Measurements from ENCODE around the gene FAM161B.
"Not testable (repeated sequence)": the region's sequence is repeated elsewhere in the genome, so short reads cannot be mapped to it uniquely, and the experiment has no call there.

FAM161B gene

DNA sequence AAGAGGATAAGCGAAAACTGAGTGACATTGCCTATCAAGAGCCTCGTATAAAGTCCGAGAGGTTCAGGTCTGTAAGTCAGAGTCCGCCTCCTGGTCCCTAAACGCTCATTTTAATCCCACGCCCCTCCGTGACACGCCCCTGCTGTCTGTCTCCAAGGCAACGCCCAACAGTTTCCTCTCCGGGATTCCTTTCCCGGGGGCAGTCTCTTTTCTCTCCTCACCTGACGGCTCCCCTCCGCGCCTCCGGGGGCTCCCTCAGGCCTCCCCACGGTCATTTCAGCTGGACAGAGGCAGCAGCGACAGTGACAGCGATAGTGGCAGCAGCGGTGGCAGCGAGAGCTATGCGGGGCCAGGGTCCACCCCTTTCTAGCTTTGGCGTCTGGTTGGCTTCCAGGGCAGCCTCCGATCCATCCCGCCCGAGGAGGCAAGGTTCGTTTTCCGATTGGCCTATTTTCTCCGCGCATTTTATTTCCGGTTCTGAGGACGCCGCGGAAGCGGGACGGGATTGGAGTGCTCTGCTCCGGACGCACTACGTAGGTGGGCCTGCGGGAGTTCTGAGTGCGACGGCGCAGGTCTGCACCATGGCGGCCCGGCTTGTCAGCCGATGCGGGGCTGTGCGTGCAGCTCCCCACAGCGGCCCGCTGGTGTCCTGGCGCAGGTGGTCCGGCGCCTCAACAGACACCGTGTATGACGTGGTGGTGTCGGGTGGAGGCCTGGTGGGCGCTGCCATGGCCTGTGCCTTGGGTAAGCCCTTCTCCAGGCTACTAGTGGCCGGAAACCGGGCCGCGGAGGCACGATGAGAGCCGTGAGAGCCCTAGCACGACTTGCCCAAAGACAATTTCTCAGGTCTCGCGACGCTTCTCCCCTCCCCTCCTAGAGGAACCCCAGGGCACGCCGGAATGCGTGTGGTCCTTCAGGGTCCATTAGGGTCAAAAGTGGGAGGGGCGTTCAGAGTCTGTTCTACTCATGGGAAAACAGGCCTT is at the start of gene FAM161B, which contains the start of gene COQ6:
Gene FAM161B (minus strand): TSS at position 343 of the 983 bp plus-strand sequence. CDS start 68 bp downstream, at position 275.
Gene COQ6 (plus strand): TSS at position 551 of the 983 bp plus-strand sequence. CDS start 31 bp downstream, at position 582.
- H3K27ac Mint-ChIP-seq: peak within 1 kb of the TSS; percentile 87
- peak within 1 kb of the TSS; percentile 93 for H3K4me3 Mint-ChIP-seq
- H3K36me3 Mint-ChIP-seq (ENCODE audit: low read depth): peaks cover 3% of the 10 kb centered on the region
- no peaks in the 10 kb centered on the region for H3K9me3 Mint-ChIP-seq
- H3K4me1 Mint-ChIP-seq (ENCODE audit: low read depth): peaks cover 11% of the 10 kb centered on the region
- H3K27me3 Mint-ChIP-seq (ENCODE audit: low read depth): no peaks in the 10 kb centered on the region

DNA sequence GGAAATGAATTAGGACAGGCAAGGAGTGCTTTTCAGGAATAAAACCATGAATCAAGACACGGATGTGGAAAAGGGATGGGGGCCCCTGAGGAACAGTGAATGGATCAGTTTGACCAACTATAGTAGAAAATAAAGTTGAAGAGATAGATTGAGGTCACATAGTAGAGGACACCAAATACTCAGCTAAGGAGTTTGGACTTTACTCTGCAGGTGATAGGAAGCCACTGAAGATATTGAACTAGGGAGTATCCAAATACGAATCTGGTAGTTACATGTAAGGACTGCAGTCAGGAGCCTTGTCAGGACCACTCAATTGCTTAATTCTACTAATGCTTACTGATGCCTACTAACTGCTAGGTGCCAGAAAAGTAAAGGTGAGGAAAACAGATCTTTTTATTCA is 48.8 kb upstream of the FAM161B start:
- no peaks in the 10 kb centered on the region for H3K9me3 Mint-ChIP-seq
- H3K27ac Mint-ChIP-seq: no peak overlapping the region

GRCh38 chr14:73997944-73998447 is 48.1 kb upstream of the FAM161B start:
- Mint-ChIP-seq H3K27me3 (ENCODE audit: low read depth) (no peaks in the 10 kb centered on the region), H3K4me1 (ENCODE audit: low read depth) (no peaks in the 10 kb centered on the region)

More for the DNA sequence above, 48.8 kb upstream of the FAM161B start:
- no peaks in the 10 kb centered on the region for H3K27me3 Mint-ChIP-seq (ENCODE audit: low read depth)
- peaks cover 3% of the 10 kb centered on the region for H3K36me3 Mint-ChIP-seq (ENCODE audit: low read depth)
- no peaks in the 10 kb centered on the region for H3K4me1 Mint-ChIP-seq (ENCODE audit: low read depth)
- H3K4me3 Mint-ChIP-seq: no peak overlapping the region

GRCh38 chr14:73997108-73997943 is 47.4 kb upstream of the FAM161B start:
- no peak overlapping the region for H3K4me3 Mint-ChIP-seq
- no peaks in the 10 kb centered on the region for H3K9me3 Mint-ChIP-seq
- no peaks in the 10 kb centered on the region for H3K4me1 Mint-ChIP-seq (ENCODE audit: low read depth)
- H3K36me3 Mint-ChIP-seq (ENCODE audit: low read depth): peaks cover 1% of the 10 kb centered on the region
- no peaks in the 10 kb centered on the region for H3K27me3 Mint-ChIP-seq (ENCODE audit: low read depth)
- no peak overlapping the region for H3K27ac Mint-ChIP-seq

More at GRCh38 chr14:73997944-73998447, 48.1 kb upstream of the FAM161B start:
- no peak overlapping the region for H3K4me3 Mint-ChIP-seq
- no peak overlapping the region for H3K27ac Mint-ChIP-seq
- no peaks in the 10 kb centered on the region for H3K9me3 Mint-ChIP-seq
- H3K36me3 Mint-ChIP-seq (ENCODE audit: low read depth): peaks cover 2% of the 10 kb centered on the region

GRCh38 chr14:73996731-73997107 is 46.8 kb upstream of the FAM161B start:
- no peaks in the 10 kb centered on the region for H3K9me3 Mint-ChIP-seq
- H3K27ac Mint-ChIP-seq: no peak overlapping the region
- no peaks in the 10 kb centered on the region for H3K4me1 Mint-ChIP-seq (ENCODE audit: low read depth)
- no peaks in the 10 kb centered on the region for H3K27me3 Mint-ChIP-seq (ENCODE audit: low read depth)
- H3K4me3 Mint-ChIP-seq: no peak overlapping the region
- H3K36me3 Mint-ChIP-seq (ENCODE audit: low read depth): peaks cover 1% of the 10 kb centered on the region

DNA sequence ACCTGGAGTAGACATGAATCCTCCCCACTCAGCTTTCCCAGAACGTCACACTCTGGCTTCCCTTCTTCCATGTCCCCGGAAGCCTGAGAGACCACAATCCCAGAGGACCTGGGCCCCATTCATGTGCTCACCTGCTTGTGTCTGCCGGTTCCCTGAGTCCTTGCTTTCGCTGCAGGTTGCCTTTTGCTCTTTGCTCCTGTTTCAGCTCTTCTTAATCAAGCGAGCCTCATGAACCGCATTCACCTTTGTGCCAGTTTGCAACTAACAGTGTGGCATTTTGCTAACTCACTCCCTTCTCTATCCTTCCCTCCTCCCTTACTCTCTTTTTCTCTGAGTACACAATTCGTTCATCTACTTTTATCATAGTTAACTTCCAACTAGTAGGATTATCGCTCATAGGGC is 46.1 kb upstream of the FAM161B start:
- no peak overlapping the region for H3K4me3 Mint-ChIP-seq
- no peaks in the 10 kb centered on the region for H3K9me3 Mint-ChIP-seq
- no peaks in the 10 kb centered on the region for H3K4me1 Mint-ChIP-seq (ENCODE audit: low read depth)
- no peaks in the 10 kb centered on the region for H3K27me3 Mint-ChIP-seq (ENCODE audit: low read depth)
- peaks cover 1% of the 10 kb centered on the region for H3K36me3 Mint-ChIP-seq (ENCODE audit: low read depth)
- H3K27ac Mint-ChIP-seq: no peak overlapping the region

DNA sequence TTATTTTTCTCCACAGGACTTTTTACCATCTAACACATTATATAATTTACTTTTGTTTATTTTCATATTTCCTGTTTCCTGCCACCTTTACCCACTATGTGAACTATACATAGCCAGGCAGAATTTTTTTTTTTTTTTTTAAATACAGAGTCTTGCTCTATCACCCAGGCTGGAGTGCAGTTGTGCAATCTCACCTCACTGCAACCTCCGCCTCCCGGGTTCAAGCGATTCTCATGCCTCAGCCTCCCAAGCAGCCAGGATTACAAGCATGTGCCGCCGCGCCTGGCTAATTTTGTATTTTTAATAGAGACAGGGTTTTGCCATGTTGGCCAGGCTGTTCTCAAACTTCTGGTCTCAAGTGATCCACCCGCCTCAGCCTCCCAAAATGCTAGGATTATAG is 45.0 kb upstream of the FAM161B start:
- H3K4me3 Mint-ChIP-seq; H3K27ac Mint-ChIP-seq; H3K27me3 Mint-ChIP-seq (ENCODE audit: low read depth): not testable (repeated sequence)

GRCh38 chr14:73991092-73991491 is 41.2 kb upstream of the FAM161B start:
- peaks cover 11% of the 10 kb centered on the region for H3K36me3 Mint-ChIP-seq (ENCODE audit: low read depth)
- H3K4me3 Mint-ChIP-seq: no peak overlapping the region
- no peak overlapping the region for H3K27ac Mint-ChIP-seq
- no peaks in the 10 kb centered on the region for H3K27me3 Mint-ChIP-seq (ENCODE audit: low read depth)
- H3K9me3 Mint-ChIP-seq: no peaks in the 10 kb centered on the region
- H3K4me1 Mint-ChIP-seq (ENCODE audit: low read depth): no peaks in the 10 kb centered on the region

More for the DNA sequence above, 45.0 kb upstream of the FAM161B start:
- H3K4me1 Mint-ChIP-seq (ENCODE audit: low read depth); H3K36me3 Mint-ChIP-seq (ENCODE audit: low read depth); H3K9me3 Mint-ChIP-seq: not testable (repeated sequence)

GRCh38 chr14:73988656-73989055 is 38.8 kb upstream of the FAM161B start:
- peaks cover 13% of the 10 kb centered on the region for H3K36me3 Mint-ChIP-seq (ENCODE audit: low read depth)
- not testable (repeated sequence) for H3K4me1 Mint-ChIP-seq (ENCODE audit: low read depth); H3K27me3 Mint-ChIP-seq (ENCODE audit: low read depth); H3K27ac Mint-ChIP-seq; H3K9me3 Mint-ChIP-seq; H3K4me3 Mint-ChIP-seq

GRCh38 chr14:73988065-73988464 is 38.2 kb upstream of the FAM161B start:
- no peak overlapping the region for H3K4me3 Mint-ChIP-seq
- no peaks in the 10 kb centered on the region for H3K9me3 Mint-ChIP-seq
- no peaks in the 10 kb centered on the region for H3K27me3 Mint-ChIP-seq (ENCODE audit: low read depth)
- H3K27ac Mint-ChIP-seq: no peak overlapping the region
- no peaks in the 10 kb centered on the region for H3K4me1 Mint-ChIP-seq (ENCODE audit: low read depth)
- peaks cover 13% of the 10 kb centered on the region for H3K36me3 Mint-ChIP-seq (ENCODE audit: low read depth)

DNA sequence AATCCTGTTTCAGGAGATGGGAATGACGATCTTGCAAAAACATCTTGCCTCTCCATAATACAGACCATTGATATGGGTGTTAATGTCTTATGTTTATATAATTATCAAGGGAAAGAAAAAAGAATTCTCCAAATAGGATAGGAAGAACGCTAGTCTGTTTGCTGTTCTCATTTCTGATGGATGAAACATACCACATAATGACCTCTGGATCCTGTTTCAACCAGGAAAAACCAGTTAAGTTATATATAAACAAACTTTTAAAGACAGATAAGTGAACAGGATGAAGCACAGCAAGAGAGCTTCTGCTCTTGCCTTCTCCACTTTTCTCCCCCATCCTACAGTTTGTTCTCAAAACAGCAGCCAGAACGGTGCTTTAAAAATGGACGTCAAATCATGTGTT is 28.0 kb upstream of the FAM161B start:
- Mint-ChIP-seq H3K9me3 (no peaks in the 10 kb centered on the region), H3K4me1 (ENCODE audit: low read depth) (no peaks in the 10 kb centered on the region), H3K36me3 (ENCODE audit: low read depth) (no peaks in the 10 kb centered on the region), H3K27me3 (ENCODE audit: low read depth) (no peaks in the 10 kb centered on the region), H3K27ac (no peak overlapping the region), H3K4me3 (no peak overlapping the region)

DNA sequence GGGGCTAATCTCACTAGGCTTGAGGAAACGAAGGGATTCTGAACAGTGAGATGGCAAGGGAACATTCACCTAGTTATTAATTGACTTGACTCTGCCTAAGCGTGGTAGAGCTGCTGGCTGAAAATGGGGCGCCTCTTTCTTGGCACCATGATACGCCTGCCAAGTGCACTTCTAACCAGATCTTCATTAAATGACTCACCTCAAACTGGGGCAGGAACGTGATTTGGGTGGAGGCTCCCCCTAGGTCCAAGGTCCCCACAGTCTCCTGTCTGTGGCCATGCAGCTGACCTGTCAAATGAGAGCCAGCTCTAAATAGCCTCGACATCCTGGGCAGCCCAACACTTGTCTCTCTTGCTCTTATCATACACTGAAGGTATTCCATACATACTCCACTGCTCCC is 26.2 kb upstream of the FAM161B start:
- no peaks in the 10 kb centered on the region for H3K9me3 Mint-ChIP-seq
- no peaks in the 10 kb centered on the region for H3K36me3 Mint-ChIP-seq (ENCODE audit: low read depth)
- no peak overlapping the region for H3K27ac Mint-ChIP-seq
- H3K4me3 Mint-ChIP-seq: no peak overlapping the region
- H3K4me1 Mint-ChIP-seq (ENCODE audit: low read depth): no peaks in the 10 kb centered on the region
- no peaks in the 10 kb centered on the region for H3K27me3 Mint-ChIP-seq (ENCODE audit: low read depth)

DNA sequence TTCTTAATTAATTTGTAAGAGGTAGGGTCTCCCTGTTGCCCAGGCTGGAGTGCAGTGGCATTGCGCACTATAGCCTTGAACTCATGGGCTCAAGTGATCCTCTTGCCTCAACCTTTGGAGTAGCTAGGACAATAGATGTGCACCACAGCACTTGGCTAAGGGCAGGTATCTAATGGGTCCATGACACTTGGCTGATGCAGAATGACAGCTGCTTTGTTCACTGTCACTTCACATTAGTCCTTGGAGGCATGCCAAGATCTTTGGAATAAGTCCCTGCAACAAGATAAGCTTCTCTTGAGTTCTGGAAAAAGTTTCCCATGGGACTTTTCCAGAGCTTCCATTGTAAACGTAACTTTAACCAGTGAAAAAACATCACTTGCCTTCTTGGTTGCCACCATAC is 23.6 kb upstream of the FAM161B start:
- Mint-ChIP-seq H3K9me3 (no peaks in the 10 kb centered on the region), H3K27ac (no peak overlapping the region), H3K4me1 (ENCODE audit: low read depth) (no peaks in the 10 kb centered on the region), H3K4me3 (no peak overlapping the region), H3K27me3 (ENCODE audit: low read depth) (no peaks in the 10 kb centered on the region), H3K36me3 (ENCODE audit: low read depth) (peaks cover 3% of the 10 kb centered on the region)

DNA sequence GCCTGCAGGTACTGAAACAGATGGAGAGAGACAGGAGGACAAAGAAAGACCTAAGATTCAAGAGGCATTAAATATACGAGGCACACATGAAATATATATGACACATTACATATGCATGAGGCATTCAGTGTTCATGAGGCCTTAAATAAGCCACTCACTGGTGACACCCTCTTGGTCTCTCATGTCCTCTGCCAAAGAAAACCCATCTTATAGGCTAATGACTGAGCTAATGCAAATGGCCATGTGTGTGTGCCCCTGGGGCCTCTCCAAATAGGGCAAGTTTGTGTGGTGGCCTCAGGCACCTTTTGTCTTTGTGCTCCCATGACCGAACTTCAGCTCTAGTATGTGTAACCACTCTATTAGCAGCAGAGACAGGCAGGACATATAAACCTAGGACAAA is 19.0 kb upstream of the FAM161B start:
- H3K9me3 Mint-ChIP-seq: no peaks in the 10 kb centered on the region
- no peak overlapping the region for H3K27ac Mint-ChIP-seq
- no peaks in the 10 kb centered on the region for H3K4me1 Mint-ChIP-seq (ENCODE audit: low read depth)
- H3K36me3 Mint-ChIP-seq (ENCODE audit: low read depth): peaks cover 5% of the 10 kb centered on the region
- no peak overlapping the region for H3K4me3 Mint-ChIP-seq
- no peaks in the 10 kb centered on the region for H3K27me3 Mint-ChIP-seq (ENCODE audit: low read depth)
